ENCODE results near the gene HINT1.

DNA sequence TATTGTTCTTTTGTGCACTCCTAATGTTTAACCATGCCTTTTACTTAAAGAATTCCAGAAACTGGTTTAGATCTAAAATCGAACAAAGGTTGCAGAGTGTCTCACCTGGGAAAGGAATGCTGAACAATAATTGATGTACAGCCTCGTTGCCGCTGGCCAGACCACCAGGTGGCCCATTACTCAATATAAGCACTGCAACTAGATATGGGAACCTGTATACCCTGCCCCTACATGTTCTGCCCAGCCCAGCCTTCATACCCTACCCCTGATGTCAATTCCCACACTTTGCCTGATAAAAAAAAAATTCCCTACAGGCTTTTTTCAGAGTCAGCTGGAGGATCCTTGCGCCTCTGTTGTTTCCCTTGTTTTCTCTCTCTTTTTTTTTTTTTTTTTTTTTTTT lies 13.8 kb downstream of the HINT1 start:
- TF ChIP-seq POLR2A (IDR thresholded peaks at IDR 0.05; ENCODE audit: low read length) (no peak), GATA1 (IDR thresholded peaks at IDR 0.05; ENCODE audit: low read depth, low read length) (no peak)
